NCI-H2029 treated with DMSO at 0.1 percent for 48 hours (cell line): ENCODE data around the gene TK2.
"Not testable (repeated sequence)": the region's sequence is repeated elsewhere in the genome, so short reads cannot be mapped to it uniquely, and the experiment has no call there.

Experiments used
- DNase-seq: peaks from one replicate; lab custom pipeline; 2025; lab: John Stamatoyannopoulos, UW

The TK2 gene

DNA sequence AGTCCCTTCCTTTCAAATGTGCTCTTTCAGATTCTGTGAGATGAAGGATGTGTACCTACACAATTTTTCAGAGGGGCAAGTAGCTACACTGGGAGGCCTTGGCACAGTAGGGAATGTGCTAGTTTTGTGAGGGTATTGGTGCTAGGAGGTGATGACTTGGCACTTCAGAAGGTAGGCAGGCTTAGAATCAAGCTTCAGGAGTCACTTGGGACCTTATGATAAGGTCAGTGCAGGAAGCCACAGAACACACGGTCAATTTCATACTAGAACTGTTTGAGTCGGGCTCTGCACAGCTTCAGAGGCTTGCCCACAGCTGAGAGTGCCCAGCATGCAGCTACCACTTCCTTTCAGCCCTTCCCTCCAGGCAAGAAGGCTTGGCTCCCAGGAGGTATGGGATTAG is 22.4 kb upstream of the TK2 start:
- DNase-seq: no peak

DNA sequence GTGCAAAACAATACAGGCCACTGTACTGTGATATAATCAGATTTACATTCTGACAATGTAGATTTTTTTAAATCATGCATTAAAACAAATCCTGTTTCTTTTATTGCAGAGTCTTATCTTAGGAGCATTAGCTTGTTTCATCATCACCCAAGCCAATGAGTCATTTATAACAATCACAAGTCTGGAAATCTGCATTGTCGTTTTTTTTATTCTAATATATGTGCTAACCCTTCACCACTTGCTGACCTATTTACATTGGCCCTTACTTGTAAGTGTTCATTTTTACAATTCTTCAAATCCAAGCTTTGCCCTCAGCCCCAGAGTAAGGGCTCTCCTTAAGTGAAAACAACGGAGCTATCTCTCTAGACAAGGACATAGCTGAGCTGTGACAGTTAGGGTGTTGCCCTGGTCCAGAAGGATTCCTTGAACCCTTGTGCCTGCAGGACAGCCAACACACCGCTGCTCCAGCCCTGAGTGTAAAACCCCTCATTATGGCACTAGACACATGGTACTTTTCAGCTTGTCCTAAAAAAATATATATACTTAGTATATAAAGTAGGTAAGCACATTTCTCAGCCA is 20.0 kb upstream of the TK2 start:
- DNase-seq: no peak

DNA sequence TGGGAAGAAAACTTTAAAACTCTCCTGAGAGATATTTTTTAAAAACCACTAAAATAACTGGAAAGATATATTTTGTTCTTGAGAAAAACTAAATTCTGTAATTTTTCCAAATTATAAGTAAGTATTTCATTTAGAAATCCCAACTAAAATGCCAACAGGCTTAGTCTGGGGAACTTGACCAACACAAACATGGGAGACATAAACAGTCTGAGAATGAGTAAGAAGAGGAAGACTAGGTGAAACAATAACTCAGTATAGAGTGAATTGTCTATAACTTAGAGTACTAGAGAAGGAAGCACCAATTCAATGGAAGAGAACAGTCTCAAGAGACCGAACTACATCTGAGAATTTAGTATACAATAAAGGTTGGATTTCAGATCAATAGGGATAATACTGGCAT is 19.2 kb upstream of the TK2 start:
- DNase-seq: no peak

DNA sequence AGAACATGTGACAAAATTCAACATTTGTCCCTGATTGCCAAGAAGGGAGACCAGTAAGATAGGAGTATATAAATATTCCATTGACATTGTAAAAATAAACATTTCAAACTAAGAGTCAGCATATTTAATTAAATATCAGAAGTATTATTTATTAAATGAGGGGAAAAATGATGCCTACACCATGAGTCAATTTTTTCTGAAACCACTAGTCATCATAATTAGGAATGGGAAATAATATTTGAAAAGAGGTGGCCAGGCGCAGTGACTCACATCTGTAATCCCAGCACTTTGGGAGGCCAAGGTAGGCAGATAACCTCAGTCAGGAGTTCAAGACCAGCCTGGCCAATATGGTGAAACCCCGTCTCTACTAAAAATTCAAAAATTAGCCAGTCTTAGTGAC is 18.4 kb upstream of the TK2 start:
- no peak for DNase-seq

DNA sequence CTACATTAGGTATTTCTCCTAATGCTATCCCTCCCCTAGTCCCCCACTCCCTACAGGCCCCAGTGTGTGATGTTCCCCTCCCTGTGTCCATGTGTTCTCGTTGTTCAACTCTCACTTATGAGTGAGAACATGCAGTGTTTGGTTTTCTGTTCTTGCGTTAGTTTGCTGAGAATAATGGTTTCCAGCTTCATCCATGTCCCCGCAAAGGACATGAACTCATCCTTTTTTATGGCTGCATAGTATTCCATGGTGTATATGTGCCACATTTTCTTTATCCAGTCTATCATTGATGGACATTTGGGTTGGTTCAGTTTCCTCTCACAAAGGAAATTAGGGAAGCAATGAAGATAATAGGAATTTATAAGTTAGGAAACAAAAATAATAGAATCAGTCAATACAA is 17.3 kb upstream of the TK2 start:
- DNase-seq: not testable (repeated sequence)

DNA sequence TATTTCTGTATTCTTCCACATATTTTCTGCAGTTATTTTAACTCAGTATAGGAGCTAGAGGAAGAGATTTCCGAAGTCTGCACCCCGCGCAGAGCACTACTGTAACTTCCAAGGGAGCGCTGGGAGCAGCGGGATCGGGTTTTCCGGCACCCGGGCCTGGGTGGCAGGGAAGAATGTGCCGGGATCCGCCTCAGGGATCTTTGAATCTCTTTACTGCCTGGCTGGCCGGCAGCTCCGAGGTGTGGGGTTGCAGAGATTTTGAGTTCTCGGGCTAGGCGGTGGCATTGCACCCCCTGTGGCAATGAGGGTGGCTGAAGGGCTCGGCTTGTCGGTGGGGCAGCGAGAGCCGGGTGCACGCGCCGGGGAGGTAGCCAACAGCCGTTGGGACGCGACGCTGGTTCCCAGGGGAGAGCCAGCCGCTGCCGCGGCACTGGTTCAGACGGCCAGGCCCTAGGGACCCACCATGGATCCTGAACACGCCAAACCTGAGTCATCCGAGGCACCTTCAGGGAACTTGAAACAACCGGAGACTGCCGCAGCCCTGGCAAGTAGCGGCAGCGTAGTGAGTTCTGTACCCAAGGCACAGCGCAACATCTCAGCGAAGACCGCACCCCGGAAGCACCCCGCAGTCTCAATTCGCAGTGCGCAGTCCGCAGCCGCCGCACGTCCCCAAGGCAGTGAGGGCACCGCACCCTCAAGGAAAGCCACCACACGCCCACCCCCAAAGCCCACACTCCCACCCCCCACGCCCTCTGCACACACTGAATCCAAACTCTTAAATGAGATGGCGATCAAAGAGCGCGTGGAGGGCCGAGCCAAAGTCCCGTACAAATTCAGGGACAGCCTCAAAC is 16.4 kb upstream of the TK2 start, which contains the start of gene CMTM1:
Gene CMTM1 (plus strand): TSS at position 389 of the 851 bp plus-strand sequence. CDS start 75 bp downstream, at position 464.
- no peak for DNase-seq

DNA sequence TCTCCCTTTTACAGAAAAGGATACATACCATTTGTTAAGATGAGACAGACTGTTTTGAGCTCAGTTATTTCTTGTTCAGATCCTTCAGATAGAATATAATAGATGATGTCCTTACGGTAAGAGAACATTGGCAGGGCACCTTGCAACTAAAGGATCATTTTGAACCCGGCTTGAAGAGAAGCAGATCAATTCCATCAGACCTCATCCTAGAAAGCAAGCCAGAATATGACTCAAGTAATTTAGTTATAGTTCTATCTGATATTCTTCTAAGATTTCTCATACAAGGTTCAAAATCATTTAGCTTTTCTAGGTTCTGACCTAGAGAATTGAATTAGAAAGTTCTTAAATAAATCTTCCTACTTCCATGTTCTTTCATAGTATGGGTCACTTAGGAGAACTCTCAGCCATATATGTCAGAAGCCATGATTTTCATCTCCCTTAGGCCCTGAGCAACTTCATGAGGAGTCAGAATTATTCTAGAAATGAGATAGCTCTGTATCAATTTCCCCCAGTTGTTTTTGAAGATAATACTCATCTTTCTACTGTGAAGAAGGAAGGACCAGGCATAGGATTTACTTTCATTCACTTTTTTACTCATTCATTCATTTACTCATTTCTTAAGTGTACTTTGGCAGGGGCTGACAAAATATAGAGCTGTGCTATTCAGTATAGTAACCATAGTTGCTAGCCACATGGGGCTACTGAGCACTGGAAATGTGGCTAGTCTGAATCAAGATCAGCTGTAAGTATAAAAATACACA is 13.8 kb upstream of the TK2 start:
- no peak for DNase-seq

DNA sequence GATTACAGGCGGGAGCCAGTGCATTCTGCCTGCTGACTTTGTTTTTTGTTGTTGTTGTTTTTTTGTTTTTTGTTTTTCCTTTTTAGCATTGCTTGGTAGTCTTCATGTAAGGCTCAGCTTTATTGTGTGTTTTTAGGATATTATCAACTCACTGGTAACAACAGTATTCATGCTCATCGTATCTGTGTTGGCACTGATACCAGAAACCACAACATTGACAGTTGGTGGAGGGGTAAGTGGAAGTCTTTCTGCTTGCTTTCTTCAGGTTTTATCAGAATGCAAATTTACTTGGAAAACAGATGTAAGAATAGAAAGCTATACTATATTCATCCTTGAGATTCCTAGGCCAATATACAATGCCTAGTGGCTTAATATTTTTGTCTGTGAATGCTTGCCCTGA is 13.1 kb upstream of the TK2 start:
- DNase-seq: no peak

DNA sequence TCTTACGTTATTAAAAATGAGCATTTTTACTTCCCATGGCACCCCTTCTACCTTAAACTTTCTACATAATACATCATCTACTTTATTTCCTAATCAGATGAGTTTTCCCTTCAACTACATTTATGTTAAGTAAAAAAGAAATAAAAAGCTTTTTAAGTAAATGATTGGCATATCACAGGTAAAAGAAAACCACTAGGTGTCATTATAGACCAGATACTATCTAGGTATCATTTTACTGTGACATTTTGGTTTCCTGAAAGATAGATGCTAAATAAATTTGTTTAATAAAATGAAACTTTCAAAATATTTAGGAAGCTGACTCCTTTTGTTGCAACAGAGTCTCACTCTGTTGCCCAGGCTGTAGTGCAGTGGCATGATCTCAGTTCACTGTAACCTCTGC is 12.5 kb upstream of the TK2 start:
- DNase-seq: no peak

DNA sequence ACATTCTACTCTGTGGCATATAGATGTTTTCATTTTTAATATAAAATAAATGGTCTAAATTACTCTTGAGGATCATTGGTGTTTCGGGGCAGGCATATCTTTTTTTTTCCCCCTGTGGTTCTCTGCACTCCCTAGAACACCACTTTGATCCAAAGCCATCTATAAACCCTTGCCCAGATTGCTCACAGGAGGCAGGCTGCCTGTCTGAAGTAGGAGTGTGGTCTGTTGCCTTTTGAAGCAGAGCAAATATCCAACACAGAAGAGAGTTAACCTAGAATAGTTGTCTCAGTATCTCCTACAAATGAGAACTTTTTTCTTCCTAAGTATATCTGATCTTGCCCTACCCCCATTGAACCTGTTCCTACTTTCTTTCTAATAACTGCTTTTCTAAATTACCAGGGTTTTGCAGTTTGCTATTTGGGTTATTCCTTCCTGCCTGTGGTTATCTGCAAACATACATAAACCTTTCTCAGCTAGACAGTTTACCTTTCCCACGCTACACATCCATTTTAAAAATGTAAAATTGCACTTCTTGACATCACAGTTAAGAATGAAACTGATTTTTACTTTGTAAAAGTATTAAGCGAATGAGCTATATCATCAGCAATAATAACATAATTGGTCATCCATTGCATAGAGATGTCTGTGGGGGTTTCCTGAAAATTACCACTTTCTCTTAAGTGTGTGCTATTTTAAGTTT is 11.6 kb upstream of the TK2 start:
- DNase-seq: no peak

DNA sequence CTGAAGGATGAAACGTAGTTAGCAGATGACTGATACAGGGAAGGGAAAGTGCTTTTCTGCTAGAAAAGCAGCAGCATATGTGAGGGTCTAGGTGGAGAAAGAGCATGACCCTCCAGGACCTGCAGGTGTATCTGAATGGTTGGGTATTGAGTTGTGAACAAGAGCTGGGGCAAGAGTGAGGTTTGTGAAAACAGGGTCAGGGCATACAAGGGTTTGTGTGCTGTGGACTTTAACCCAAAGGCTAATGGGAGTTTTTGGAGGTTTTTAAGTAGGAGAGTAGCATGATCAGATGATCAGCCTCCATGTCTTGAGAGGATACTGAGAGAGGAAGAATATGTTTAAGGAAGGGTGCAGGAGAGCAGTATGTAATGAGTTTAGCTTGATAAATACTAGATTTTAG is 10.2 kb upstream of the TK2 start:
- DNase-seq: no peak

DNA sequence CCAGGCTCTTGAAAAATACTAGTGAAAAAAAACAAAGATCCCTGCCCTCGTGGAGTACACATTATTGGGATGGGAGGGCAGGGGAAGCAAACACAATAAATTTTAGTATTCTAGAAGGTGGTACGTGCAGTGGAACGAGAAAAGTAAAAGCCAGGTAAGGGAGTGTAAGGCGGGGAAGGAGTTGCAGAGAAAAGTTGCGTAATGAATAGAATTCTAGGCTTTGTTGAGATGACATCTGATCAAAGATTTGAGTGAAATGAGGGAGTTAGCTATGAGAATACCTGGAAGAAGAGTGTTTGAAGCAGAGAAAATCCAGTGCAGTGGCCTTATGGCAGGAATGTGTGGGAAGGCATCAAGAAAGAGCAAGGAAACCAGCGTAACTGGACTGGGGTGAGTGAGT is 4.6 kb upstream of the TK2 start:
- no peak for DNase-seq

DNA sequence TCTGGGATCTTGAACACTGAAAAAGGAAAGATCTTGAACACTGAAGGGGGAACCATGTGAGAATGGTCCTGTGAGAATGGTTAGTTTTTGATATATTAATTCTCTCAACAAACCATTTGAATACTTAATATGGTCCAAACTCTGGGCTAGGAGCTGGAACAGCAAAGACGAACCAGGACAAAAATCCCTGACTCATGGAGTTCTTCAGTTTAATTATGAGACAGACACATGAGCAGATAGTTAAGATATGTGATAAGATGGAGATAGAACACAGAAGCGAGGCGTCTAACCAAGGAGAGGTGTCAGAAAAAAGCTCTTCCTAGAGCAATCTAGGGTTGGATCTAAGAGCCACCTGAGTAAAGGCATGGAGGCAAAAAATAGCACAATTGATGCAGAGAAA is 4.1 kb upstream of the TK2 start:
- no peak for DNase-seq

DNA sequence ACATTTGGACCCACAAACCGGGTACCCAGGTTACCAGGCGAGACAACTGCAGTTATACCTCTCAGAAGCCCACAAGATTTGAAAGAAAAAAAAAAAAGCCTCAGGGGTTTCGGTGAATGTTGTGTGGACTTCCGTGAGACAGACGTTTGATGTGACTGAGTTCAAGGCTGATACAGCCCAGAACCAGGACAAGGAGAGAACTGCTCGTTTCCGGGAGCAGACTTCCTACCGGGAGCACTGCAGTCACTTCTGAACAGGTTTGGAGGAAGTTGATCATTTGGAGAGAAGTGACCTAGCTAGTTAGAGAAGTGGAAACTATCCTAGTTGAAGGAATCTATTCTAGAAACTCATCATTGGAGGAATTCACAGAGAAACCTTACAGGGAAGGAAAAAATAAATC is 3.3 kb upstream of the TK2 start:
- DNase-seq: no peak

DNA sequence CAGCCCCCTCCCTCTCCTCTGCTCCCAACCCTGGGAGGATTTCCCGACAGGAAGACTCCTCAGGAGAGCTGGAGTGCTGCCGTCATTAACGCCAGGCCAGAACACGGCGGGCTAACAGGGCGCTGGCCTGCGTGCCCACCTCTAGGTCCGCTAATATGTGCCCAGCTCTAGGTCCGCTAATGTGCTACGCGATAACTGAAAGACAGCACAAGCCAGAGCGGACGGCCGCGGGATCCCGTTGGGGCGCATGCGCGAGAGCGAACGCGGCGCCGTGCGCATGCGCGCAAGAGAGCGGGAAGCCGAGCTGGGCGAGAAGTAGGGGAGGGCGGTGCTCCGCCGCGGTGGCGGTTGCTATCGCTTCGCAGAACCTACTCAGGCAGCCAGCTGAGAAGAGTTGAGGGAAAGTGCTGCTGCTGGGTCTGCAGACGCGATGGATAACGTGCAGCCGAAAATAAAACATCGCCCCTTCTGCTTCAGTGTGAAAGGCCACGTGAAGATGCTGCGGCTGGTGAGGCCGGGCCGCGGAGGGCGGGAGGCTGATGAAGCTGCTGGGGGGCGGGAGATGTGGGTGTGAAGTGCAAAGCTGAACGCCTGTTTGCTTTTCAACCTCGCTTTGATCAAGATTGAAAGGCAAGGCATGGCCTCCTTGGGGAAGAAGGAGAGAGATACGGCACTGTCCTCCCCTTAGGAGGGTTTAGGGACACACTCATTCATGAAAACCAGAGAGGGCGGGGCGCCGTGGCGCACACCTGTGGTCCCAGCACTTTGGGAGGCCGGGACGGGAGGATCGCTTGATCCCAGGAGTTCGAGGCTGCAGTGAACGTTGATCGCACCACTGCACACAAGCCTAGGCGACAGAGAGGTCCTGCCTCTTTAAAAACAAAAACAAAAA is 2.6 kb upstream of the TK2 start, which contains the start of gene CKLF:
Gene CKLF (plus strand): TSS at position 291 of the 892 bp plus-strand sequence. CDS start 140 bp downstream, at position 431.
- DNase-seq: peak; percentile 31

DNA sequence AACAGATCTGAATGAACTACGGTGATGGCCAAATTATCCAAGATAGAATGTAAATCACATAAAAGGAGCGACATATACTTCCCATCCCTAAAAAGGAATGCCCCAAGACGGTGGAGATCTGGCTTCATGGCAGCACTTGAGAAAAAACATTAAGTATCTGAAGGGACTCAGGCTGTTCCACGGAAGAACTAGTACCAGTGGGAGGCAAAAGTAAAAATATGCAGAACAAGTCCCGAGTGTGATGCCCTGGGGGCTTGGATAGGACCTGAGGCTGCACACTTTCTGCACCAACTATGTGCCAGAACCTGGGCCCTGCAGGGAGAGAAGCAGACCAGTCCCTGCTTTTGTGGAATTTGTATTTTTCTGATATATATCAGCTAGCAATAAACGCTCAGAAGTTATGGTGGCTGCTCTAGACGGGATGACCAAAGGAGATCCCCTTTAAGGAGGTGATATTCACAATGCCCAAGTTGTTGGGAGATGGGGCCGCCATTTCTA is 1.9 kb upstream of the TK2 start:
- no peak for DNase-seq

DNA sequence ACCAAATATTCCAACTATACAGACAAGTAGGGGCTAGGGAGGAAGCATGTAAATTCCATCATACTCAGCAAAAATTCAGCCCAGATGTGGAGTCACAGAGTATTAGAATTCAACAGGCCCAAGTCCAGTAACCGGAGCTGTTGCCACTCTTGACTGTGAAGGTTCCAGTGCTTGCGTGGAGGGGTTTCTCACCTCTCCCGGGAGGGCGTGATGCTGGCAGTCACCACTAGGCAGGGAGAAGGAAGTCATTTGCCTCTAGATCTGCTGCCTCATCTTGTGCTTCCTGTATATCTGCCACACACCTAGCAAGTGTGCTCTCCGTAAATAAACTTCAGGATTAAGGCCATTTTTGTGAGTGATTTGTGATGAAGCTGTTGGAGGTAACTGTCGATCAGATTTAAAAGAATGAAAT is 1.4 kb upstream of the TK2 start:
- DNase-seq: peak; percentile 9

DNA sequence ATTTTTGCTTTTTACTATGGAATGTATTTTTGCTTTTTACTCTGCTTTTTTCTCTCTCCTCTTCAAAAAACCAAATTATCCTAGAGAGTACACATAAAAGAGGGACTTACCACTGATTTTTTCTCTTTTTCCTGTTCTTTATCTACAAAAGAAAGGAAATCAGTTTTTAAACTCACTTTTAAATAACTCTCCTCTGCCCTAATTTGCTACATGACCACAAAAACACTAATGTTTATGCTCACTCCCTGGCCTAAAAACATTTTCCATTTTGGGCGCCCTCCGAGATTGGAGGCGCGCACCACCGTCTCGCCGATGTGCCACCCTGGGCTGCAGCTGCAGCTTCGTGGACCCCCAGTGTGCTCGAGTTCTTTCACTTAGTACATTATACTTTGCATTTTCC is 1.1 kb downstream of the TK2 start:
- no peak for DNase-seq

DNA sequence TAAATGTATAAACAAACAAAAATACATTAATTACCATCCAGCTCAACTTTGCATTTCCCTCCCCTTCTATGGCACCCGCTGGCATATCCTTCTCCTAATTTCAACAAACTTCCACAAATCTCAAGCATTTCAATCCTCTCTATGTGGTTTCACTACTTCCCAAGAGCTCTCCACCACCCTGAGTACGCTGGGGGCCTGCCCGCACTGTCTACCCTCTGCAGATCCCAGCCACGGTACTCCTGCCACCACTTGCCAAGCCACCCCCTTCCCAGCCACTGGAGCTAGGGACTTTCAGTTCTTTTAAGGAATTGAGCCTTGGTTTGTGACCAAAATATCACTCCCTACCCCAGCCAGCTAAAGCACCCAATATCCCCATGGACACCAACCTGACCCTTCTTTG is 1.9 kb downstream of the TK2 start:
- DNase-seq: no peak

DNA sequence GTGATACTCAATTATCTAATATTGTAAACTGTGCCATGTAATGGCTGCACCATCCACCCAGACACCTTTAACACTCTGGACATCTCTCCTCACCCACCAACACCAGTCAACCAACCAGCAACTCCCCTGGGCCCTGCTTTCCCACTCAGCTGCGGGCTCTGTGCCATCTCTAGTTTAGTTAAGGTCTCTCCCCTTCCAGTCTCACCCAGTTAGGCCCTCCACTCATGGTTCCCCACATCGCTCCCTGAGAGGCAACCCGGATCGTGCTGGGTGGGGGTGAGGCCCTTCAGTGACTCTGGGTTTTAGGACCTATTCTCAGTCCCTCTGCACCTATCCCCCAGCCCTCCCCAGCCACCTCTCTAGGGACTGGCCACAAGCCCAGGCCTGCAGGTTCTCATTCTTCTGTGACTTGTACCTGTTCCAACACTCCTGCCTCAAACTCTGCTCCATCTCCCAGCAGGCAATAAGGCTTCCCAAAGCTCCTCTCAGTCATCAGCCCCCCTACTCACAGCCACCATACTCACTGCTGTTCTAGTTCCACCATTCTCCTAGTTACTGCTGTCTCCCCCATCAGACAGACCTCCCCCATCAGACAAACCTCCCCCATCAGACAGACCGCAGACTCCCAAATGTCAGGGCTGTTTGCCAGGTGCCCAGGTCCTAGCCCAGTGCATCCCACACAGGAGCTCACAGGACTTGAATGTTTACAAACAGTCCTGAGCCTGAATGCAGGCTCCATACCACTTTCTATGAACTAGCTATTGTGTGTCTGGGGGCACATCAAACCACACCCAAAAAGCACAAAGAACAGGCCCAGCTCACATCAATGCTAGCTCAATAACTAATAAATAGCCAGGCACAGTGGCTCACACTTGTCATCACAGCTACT is 2.6 kb downstream of the TK2 start:
- no peak for DNase-seq
